Activated CD4-positive, alpha-beta T cell treated with anti-CD3 and anti-CD28 coated beads for 36 hours (primary cell): Measurements from ENCODE around the gene OPTN. TPM values are rescaled to one million over a fixed set of nuclear protein-coding genes. Genes with fewer than 3 reads are reported as not detected.

Experiments used
- ATAC-seq: fragments of 200-7000 bp; cut with Tn5 transposase; one replicate; pipeline ENCODE4 v1.10.0; 2021; ENCODE audit warnings: mild to moderate bottlenecking, moderate library complexity
- CTCF ChIA-PET: fragments of 350-600 bp; sonication (Branson Sonifier 250); formaldehyde crosslinking; loops from one replicate; lab custom pipeline; 2021; ENCODE audit warnings: antibody characterized with exemption; lab: Charles Lee
- POLR2A ChIA-PET: fragments of 350-600 bp; sonication (Branson Sonifier 250); formaldehyde crosslinking; loops from one replicate; lab custom pipeline; 2021; ENCODE audit warnings: antibody characterized with exemption, inconsistent platforms; lab: Charles Lee
- DNase-seq: peaks from one replicate; pipeline ENCODE4 v3.0.0-alpha.2; 2020
- H3K27ac Mint-ChIP-seq: one replicate; pipeline ENCODE4 v1.8.0; 2021; ENCODE audit warnings: mixed read lengths
- H3K27me3 Mint-ChIP-seq: one replicate; pipeline ENCODE4 v1.8.0; 2021; ENCODE audit warnings: mixed read lengths
- H3K36me3 Mint-ChIP-seq: one replicate; pipeline ENCODE4 v1.8.0; 2021; ENCODE audit warnings: low read depth, mixed read lengths
- H3K4me1 Mint-ChIP-seq: one replicate; pipeline ENCODE4 v1.8.0; 2021; ENCODE audit warnings: mixed read lengths
- H3K4me3 Mint-ChIP-seq: one replicate; pipeline ENCODE4 v1.8.0; 2021; ENCODE audit warnings: mild to moderate bottlenecking, moderate library complexity, mixed read lengths
- H3K9me3 Mint-ChIP-seq: one replicate; pipeline ENCODE4 v1.8.0; 2021; ENCODE audit warnings: low read depth, mixed read lengths
- intact Hi-C, 2 experiments: fragments of 100-400 bp; cut with DNase I in 1 of 2; cut with micrococcal nuclease in 1 of 2; formaldehyde crosslinking; loops; one replicate each; pipeline versions ENCODE4 v1.14.2 to v1.15.1; 2022 to 2024; cut with DNase I, micrococcal nuclease
- total RNA-seq, 2 experiments: library from RNA; stranded (reverse); gene quantifications; one replicate each; pipeline ENCODE4 v1.2.3, GENCODE V29; 2021

The OPTN gene
- total RNA-seq, 2 experiments from 2014 or later, result 57.4 to 67.8 TPM

DNA sequence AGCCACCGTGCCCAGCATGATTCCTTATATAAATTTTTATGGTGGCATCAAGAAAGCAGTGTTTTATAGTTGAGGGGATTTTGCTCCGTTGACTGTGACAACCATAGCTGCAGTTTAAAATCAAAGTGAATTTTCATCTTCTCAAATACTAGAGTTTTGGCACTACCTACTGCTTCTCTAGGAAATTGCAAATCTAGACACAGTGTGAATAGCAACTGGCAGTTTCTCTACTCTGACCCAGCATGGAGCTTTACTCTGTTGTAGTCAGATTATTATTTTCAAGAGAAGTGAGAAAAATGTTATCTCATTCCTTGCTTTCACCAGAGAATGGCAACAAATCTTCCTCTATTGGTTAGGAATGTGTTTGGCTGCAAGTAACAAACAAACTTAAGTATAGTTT, 84.3 kb downstream of the OPTN start:
- intact Hi-C loops, result no loop called here
- no peak overlapping the region for H3K4me3 Mint-ChIP-seq
- no peak for DNase-seq
- ATAC-seq, result no peak
- ChIA-PET POLR2A (no interaction called here), CTCF (interaction anchor here (0.7 kb wide), 1 partner anchor 158 kb away, joined by 4 read pairs; no protein-coding TSS in a partner anchor)
- no peaks in the 10 kb centered on the region for H3K9me3 Mint-ChIP-seq
- H3K27ac Mint-ChIP-seq, result no peak overlapping the region
- peaks cover 79% of the 10 kb centered on the region for H3K36me3 Mint-ChIP-seq
- peaks cover 5% of the 10 kb centered on the region for H3K4me1 Mint-ChIP-seq
- no peaks in the 10 kb centered on the region for H3K27me3 Mint-ChIP-seq

DNA sequence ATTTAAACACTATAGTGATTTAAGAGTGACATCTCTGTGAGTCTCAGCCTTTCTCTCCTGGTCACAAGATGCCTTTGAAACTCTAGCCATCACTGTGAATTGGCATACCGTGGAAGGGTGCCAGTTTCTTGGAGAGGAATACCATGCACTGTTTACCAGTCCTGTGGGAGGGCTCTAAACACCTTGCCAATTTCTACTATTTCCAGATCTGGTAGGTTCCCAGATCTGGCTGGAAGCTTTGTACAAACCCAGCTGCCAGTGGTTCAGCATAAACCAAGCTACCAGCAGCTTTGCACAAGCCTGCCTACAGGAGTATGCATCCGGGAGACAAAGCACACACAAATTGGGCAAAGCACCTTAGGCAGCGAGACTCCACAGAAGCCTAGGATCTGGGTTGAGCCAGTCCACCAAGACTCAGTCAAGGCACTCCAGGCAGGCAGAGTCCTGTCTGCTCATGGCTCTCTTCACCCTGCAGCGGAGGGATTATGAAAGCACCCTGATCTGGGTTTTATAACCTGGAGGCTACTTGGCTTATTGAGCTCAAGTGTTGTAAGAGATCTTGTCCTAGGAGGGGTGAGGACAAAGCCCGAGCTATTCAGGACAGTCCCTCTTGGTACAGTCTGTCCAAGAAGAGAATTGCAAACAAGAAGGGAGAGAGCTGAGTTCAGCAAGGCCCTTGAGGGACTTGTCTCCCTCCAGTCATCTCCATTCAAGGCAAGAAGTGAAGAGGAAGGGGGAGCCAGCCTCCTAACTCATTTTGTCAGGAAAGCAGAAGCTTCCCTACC, 85.0 kb downstream of the OPTN start:
- Mint-ChIP-seq H3K27me3 (no peaks in the 10 kb centered on the region), H3K4me3 (no peak overlapping the region), H3K27ac (no peak overlapping the region), H3K36me3 (peaks cover 77% of the 10 kb centered on the region), H3K9me3 (no peaks in the 10 kb centered on the region), H3K4me1 (peaks cover 5% of the 10 kb centered on the region)
- intact Hi-C loops, result no loop called here
- ChIA-PET POLR2A (interaction anchor here (0.9 kb wide), 1 partner anchor 8 kb away, joined by 3 read pairs; no protein-coding TSS in a partner anchor), CTCF (interaction anchor here (0.7 to 1.1 kb wide), 2 partner anchors 187 to 547 kb away, joined by 3 read pairs; no protein-coding TSS in a partner anchor)
- ATAC-seq (no peak), DNase-seq (no peak)

DNA sequence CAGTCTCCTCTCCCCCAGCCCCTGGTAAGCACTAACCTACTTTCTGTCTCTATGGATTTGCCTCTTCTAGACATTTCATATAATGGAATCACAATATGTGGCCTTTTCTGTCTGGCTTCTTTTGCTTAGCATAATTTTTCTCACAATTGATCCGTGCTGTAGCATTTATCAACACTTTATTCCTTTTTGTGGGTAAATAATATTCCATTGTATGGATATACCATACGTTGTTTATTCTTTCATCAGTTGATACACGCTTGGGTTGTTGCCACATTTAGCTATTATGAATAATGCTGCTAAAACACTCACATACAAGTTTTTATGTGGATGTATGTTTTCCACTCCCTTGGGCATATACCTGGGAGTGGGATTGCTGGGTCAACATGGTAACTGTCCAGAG, 87.2 kb downstream of the OPTN start:
- intact Hi-C loops, result no loop called here
- no peak for ATAC-seq
- H3K36me3 Mint-ChIP-seq, result peaks cover 76% of the 10 kb centered on the region
- H3K9me3 Mint-ChIP-seq, result no peaks in the 10 kb centered on the region
- no peak for DNase-seq
- ChIA-PET CTCF (no interaction called here), POLR2A (no interaction called here)
- no peaks in the 10 kb centered on the region for H3K27me3 Mint-ChIP-seq
- no peak overlapping the region for H3K4me3 Mint-ChIP-seq
- H3K27ac Mint-ChIP-seq, result no peak overlapping the region
- no peaks in the 10 kb centered on the region for H3K4me1 Mint-ChIP-seq

Other genes with a start within 250 kb of the OPTN start
- gene CCDC3, start 98.5 kb upstream of the OPTN start, total RNA-seq, result under 1 TPM; 0.14 to 0.18 TPM
- gene MCM10, start 61.4 kb downstream of the OPTN start, total RNA-seq, result 10 to 100 TPM; 86.0 to 86.2 TPM
- not detected for gene UCMA, start 134.2 kb downstream of the OPTN start, total RNA-seq
- gene PHYH, start 199.9 kb downstream of the OPTN start, total RNA-seq, result 10 to 100 TPM; 11.7 to 12.8 TPM
- 10 to 100 TPM; 74.5 to 74.7 TPM for gene SEPHS1, start 248.1 kb downstream of the OPTN start, total RNA-seq